OCI-LY1 (cell line): ENCODE data around the gene ANKRD6.

Experiments
- H2AFZ ChIP-seq: fragments of 200-600 bp; sonication (generic), shearing (Covaris generic); 2 replicates; pipeline ENCODE4 v1.6.0; 2014; ENCODE audit warnings: antibody characterized with exemption, mild to moderate bottlenecking, low read length
- H3F3A ChIP-seq: fragments of 200-600 bp; sonication (generic), shearing (Covaris generic); 2 replicates; pipeline ENCODE4 v1.6.0; 2014; ENCODE audit warnings: mild to moderate bottlenecking, antibody characterized with exemption, low read length, moderate library complexity; ENCODE audit not compliant: insufficient read depth
- H3K27ac ChIP-seq: fragments of 200-600 bp; sonication (generic); 2 replicates; pipeline ENCODE4 v1.5.1; 2014; ENCODE audit warnings: low read length, mixed run types, mild to moderate bottlenecking, low read depth; ENCODE audit not compliant: poor library complexity, severe bottlenecking
- H3K27me3 ChIP-seq: fragments of 200-600 bp; sonication (generic); 2 replicates; pipeline ENCODE4 v1.6.0; 2014; ENCODE audit warnings: antibody characterized with exemption, mild to moderate bottlenecking, low read length, moderate library complexity; ENCODE audit not compliant: insufficient read depth
- H3K36me3 ChIP-seq: fragments of 200-600 bp; sonication (generic); 2 replicates; pipeline ENCODE4 v1.6.1; 2014; ENCODE audit warnings: mild to moderate bottlenecking, antibody characterized with exemption, low read length, moderate library complexity, mixed read lengths; ENCODE audit not compliant: insufficient read depth
- H3K4me1 ChIP-seq: fragments of 200-600 bp; sonication (generic); 2 replicates; pipeline ENCODE4 v1.5.1; 2014; ENCODE audit warnings: mild to moderate bottlenecking, low read length, moderate library complexity; ENCODE audit not compliant: insufficient read depth, severe bottlenecking
- H3K4me2 ChIP-seq: fragments of 200-600 bp; sonication (generic), shearing (Covaris generic); 2 replicates; pipeline ENCODE4 v1.6.1; 2014; ENCODE audit warnings: low read length
- H3K4me3 ChIP-seq: fragments of 200-600 bp; sonication (generic); 2 replicates; pipeline ENCODE4 v1.5.1; 2014; ENCODE audit warnings: low read length, low read depth, mild to moderate bottlenecking, mixed read lengths; ENCODE audit not compliant: poor library complexity, severe bottlenecking
- H3K79me2 ChIP-seq: fragments of 200-600 bp; shearing (Covaris generic); 2 replicates; pipeline ENCODE4 v1.6.1; 2016; ENCODE audit warnings: mixed run types, low read length, mixed read lengths; ENCODE audit not compliant: insufficient read depth
- H3K9ac ChIP-seq: fragments of 200-600 bp; sonication (generic), shearing (Covaris generic); 2 replicates; pipeline ENCODE4 v1.6.1; 2014; ENCODE audit warnings: mild to moderate bottlenecking, low read length, mixed read lengths
- H3K9me2 ChIP-seq: fragments of 200-600 bp; sonication (generic), shearing (Covaris generic); 2 replicates; pipeline ENCODE4 v1.6.1; 2014; ENCODE audit warnings: low read depth, mild to moderate bottlenecking, low read length, mixed read lengths
- H3K9me3 ChIP-seq: fragments of 200-600 bp; shearing (Covaris generic); 2 replicates; pipeline ENCODE4 v1.6.1; 2014; ENCODE audit warnings: low read length, mixed read lengths
- H4K20me1 ChIP-seq: fragments of 200-600 bp; sonication (generic), shearing (Covaris generic); 2 replicates; pipeline ENCODE4 v1.6.0; 2016; ENCODE audit warnings: mild to moderate bottlenecking, low read length; ENCODE audit not compliant: insufficient read depth
- EZH2 ChIP-seq: fragments of 200-600 bp; sonication (generic), shearing (Covaris generic); IDR thresholded peaks from 2 replicates; pipeline ENCODE4 v1.8.0; 2017; ENCODE audit warnings: borderline replicate concordance, mixed run types, mild to moderate bottlenecking, antibody characterized with exemption, low read length, moderate library complexity, mixed read lengths
- TF ChIP-seq, protein P1 (sequence below): fragments of 200-600 bp; sonication (generic), shearing (Covaris generic); IDR thresholded peaks from 2 replicates; pipeline ENCODE4 v1.5.1; 2017; ENCODE audit warnings: mild to moderate bottlenecking, antibody characterized with exemption, low read length, moderate library complexity, mixed read lengths

The ANKRD6 gene

DNA sequence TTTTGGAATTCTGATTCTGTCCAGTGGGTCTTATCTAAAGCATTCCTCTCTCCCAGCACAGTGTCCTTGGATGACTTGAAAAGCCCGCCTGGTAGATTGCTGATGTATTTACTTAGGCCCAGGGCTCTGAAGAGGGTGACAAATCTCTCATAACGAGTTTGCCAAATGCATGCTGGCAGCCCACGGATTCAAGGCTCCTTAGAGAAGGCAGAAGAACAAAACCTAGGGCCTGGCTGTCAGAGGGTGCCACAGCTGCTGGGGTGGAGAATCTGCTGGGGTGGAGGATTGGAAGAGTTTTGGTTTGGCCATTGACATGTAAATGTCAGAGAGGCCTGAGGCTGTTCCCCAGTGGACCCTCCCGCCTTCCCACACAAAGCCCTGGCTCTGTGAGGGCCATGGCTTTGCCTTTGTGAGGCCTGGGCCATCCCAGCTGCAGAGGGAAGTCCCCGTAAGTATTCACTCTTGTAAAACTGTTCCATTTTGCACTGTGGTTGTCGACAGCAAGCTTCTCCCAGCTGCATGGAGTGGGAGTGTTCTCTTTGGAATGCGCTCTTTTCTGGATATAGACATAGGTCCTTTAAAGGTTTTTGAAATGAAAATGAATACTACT lies 50.3 kb downstream of the ANKRD6 start:
- Histone ChIP-seq H3K4me3 (no peak overlapping the region), H3K9ac (no peak overlapping the region), H3K4me2 (no peak overlapping the region), H3K9me2 (no peaks in the 10 kb centered on the region), H3K27ac (no peak overlapping the region), H3K36me3 (no peaks in the 10 kb centered on the region), H2AFZ (no peak overlapping the region), H3F3A (no peaks in the 10 kb centered on the region), H3K27me3 (no peaks in the 10 kb centered on the region), H3K79me2 (no peaks in the 10 kb centered on the region), H4K20me1 (no peaks in the 10 kb centered on the region), H3K4me1 (no peaks in the 10 kb centered on the region), H3K9me3 (no peaks in the 10 kb centered on the region)
- TF ChIP-seq, protein P1, sequence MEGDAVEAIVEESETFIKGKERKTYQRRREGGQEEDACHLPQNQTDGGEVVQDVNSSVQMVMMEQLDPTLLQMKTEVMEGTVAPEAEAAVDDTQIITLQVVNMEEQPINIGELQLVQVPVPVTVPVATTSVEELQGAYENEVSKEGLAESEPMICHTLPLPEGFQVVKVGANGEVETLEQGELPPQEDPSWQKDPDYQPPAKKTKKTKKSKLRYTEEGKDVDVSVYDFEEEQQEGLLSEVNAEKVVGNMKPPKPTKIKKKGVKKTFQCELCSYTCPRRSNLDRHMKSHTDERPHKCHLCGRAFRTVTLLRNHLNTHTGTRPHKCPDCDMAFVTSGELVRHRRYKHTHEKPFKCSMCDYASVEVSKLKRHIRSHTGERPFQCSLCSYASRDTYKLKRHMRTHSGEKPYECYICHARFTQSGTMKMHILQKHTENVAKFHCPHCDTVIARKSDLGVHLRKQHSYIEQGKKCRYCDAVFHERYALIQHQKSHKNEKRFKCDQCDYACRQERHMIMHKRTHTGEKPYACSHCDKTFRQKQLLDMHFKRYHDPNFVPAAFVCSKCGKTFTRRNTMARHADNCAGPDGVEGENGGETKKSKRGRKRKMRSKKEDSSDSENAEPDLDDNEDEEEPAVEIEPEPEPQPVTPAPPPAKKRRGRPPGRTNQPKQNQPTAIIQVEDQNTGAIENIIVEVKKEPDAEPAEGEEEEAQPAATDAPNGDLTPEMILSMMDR, result no peak
- TF ChIP-seq EZH2, result no peak

DNA sequence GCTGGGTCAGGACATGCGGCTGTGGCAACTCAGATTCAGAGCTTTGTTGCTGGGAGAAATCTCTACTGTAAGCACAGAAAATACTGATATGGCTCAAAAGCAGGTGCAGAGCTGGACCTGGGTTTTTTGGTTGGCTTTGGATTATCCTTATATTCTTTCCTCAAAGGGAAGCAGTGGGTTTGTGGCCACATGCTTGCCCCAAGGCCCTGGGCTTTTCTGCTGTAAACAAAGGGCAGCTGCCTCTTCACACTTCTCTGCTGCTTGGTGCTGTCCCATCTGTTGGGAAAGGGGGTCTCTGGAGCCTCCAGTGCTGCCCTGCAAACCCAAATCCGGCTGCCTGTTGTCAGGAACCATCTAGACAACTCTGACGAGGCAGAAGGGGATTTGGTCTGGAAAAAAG lies 52.4 kb downstream of the ANKRD6 start:
- TF ChIP-seq EZH2, result no peak
- TF ChIP-seq, protein P1, result no peak
- Histone ChIP-seq H2AFZ (no peak overlapping the region), H3F3A (no peaks in the 10 kb centered on the region), H3K27ac (no peak overlapping the region), H3K36me3 (no peaks in the 10 kb centered on the region), H4K20me1 (no peaks in the 10 kb centered on the region), H3K4me3 (no peak overlapping the region), H3K27me3 (no peaks in the 10 kb centered on the region), H3K79me2 (no peaks in the 10 kb centered on the region), H3K9me2 (no peaks in the 10 kb centered on the region), H3K4me1 (no peaks in the 10 kb centered on the region), H3K9ac (no peak overlapping the region), H3K9me3 (no peaks in the 10 kb centered on the region), H3K4me2 (no peak overlapping the region)

DNA sequence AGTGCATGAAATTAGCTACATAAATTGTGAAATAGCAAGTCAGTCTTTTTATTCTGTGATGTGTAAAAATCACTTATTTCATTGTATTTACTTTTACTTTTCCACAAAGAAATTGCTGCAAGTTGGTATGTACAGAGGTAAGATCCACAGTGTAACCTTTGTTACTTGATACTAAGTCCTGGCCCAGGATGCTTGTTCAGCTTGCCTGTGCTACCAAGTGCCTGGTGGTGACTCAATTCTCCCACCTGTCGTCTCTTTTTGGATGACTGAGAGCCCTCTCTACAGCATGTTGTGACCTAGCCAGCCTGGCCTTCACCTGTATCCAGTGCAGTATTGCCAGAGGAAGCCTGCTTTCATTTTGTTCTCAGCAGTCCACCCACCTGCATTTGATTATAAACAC lies 54.9 kb downstream of the ANKRD6 start:
- H3K9ac ChIP-seq, result no peak overlapping the region
- no peak overlapping the region for H3K27ac ChIP-seq
- H3K27me3 ChIP-seq, result no peaks in the 10 kb centered on the region
- H3K4me1 ChIP-seq, result no peaks in the 10 kb centered on the region
- no peaks in the 10 kb centered on the region for H3K9me3 ChIP-seq
- H3K36me3 ChIP-seq, result no peaks in the 10 kb centered on the region
- no peaks in the 10 kb centered on the region for H4K20me1 ChIP-seq
- no peaks in the 10 kb centered on the region for H3F3A ChIP-seq
- no peak overlapping the region for H3K4me3 ChIP-seq
- H3K9me2 ChIP-seq, result no peaks in the 10 kb centered on the region
- no peaks in the 10 kb centered on the region for H3K79me2 ChIP-seq
- H2AFZ ChIP-seq, result no peak overlapping the region
- H3K4me2 ChIP-seq, result no peak overlapping the region
- TF ChIP-seq, protein P1, result no peak
